ENCODE results near the gene ACO2. TPM values are rescaled to one million over a fixed set of nuclear protein-coding genes. Genes with fewer than 3 reads are reported as not detected.

ACO2 gene
- total and polyA plus RNA-seq, 11 donors, result 375 to 1,146 (median 739) TPM

- no peaks in the 10 kb centered on the region for H3K9me3 ChIP-seq
- H3K4me1 ChIP-seq, result peaks cover 7 to 59% (median 42%) of the 10 kb centered on the region in 12 donors
- peak overlapping the region; percentile 69 to 93 (median 88) for H3K27ac ChIP-seq
- DNase-seq (peak in 3 of 5 donors; percentile 45 to 62 (median 47)), ATAC-seq (peak; percentile 19 to 65 (median 34))
- no peak overlapping the region for H3K4me3 ChIP-seq
- H3K27me3 ChIP-seq, result no peaks in the 10 kb centered on the region
- TF ChIP-seq POLR2A (IDR thresholded peaks at IDR 0.05) (no peak), CTCF (IDR thresholded peaks at IDR 0.05) (no peak)
- 38 to 76% (median 47%) methylated on average over 12 to 21 of the region's 21 CpGs for WGBS, 4 donors
- intact Hi-C loops (cut with DNase I), result loop anchor here in 4 of 10 donors (2.0 to 10.0 kb wide), 3 partner anchors 41 to 499 kb away; no protein-coding TSS in a partner anchor
- peaks cover 3 to 98% (median 77%) of the 10 kb centered on the region in 9 donors for H3K36me3 ChIP-seq
Observed at GRCh38 chr22:41523464-41524221, 54.7 kb downstream of the ACO2 start.

GRCh38 chr22:41524251-41524661 lies 55.3 kb downstream of the ACO2 start:
- peak overlapping the region; percentile 69 to 93 (median 88) for H3K27ac ChIP-seq
- H3K27me3 ChIP-seq, result no peaks in the 10 kb centered on the region
- ATAC-seq (peak; percentile 34 to 66 (median 54)), DNase-seq (peak; percentile 60 to 82 (median 73))
- WGBS, 4 donors, result 28 to 41% (median 34%) methylated on average over 7 to 13 of the region's 13 CpGs
- intact Hi-C loops (cut with DNase I), result loop anchor here in 4 of 10 donors (2.0 to 10.0 kb wide), 3 partner anchors 42 to 499 kb away; no protein-coding TSS in a partner anchor
- H3K9me3 ChIP-seq, result no peaks in the 10 kb centered on the region
- H3K4me1 ChIP-seq, result peaks cover 7 to 59% (median 42%) of the 10 kb centered on the region in 12 donors
- TF ChIP-seq POLR2A (IDR thresholded peaks at IDR 0.05) (no peak), CTCF (IDR thresholded peaks at IDR 0.05) (no peak)
- peaks cover 3 to 98% (median 78%) of the 10 kb centered on the region in 9 donors for H3K36me3 ChIP-seq
- no peak overlapping the region for H3K4me3 ChIP-seq

- Histone ChIP-seq H3K9me3 (no peaks in the 10 kb centered on the region), H3K27ac (peak overlapping the region; percentile 29 to 93 (median 88)), H3K4me3 (no peak overlapping the region), H3K36me3 (peaks cover 3 to 95% (median 74%) of the 10 kb centered on the region in 9 donors), H3K27me3 (no peaks in the 10 kb centered on the region), H3K4me1 (peaks cover 7 to 59% (median 42%) of the 10 kb centered on the region in 12 donors)
- ATAC-seq (peak in 1 of 4 donors; percentile 1), DNase-seq (no peak)
- 58 to 78% (median 61%) methylated on average over 13 to 17 of the region's 17 CpGs for WGBS, 4 donors
- intact Hi-C loops (cut with DNase I), result loop anchor here in 4 of 10 donors (2.0 to 10.0 kb wide), 3 partner anchors 43 to 500 kb away; no protein-coding TSS in a partner anchor
- TF ChIP-seq CTCF (IDR thresholded peaks at IDR 0.05), result peak in 1 of 12 donors; percentile 17
- no peak for TF ChIP-seq POLR2A (IDR thresholded peaks at IDR 0.05)
Observed at GRCh38 chr22:41524809-41525449, 56.0 kb downstream of the ACO2 start.
